K562 (cell line): ENCODE results near the gene PHOSPHO1. TPM values are rescaled to one million over a fixed set of nuclear protein-coding genes. Genes with fewer than 3 reads are reported as not detected.

ENCODE experiments used
- ATAC-seq: fragments of 200-7000 bp; cut with Tn5 transposase; 3 replicates; pipeline ENCODE4 v1.9.1; 2020; ENCODE audit warnings: moderate library complexity
- BruUV-seq: library from RNA; stranded (reverse); fragments of 400-500 nt; replicated peaks from 2 replicates; lab custom pipeline; 2021; lab: Mats Ljungman, UMichigan
- CTCF ChIA-PET: fragments of 300-600 bp; formaldehyde crosslinking; extraction: SDS; loops from one replicate; lab custom pipeline; 2021; ENCODE audit warnings: low intra/inter-chr PET ratio; lab: Yijun Ruan, JAX
- POLR2A ChIA-PET: fragments of 300-600, 350-650 bp; sonication (Branson Sonifier 250); formaldehyde crosslinking; extraction: SDS; loops from one replicate; lab custom pipeline; 2021; ENCODE audit warnings: antibody characterized with exemption, inconsistent platforms; lab: Yijun Ruan, JAX
- DNase-seq, 4 experiments: peaks; one replicate each; pipeline versions ENCODE4 v3.0.0 to v3.0.0-alpha.2; 2011 to 2018; ENCODE audit warnings: low spot score in 3 of 4, mixed read lengths in 3 of 4; ENCODE audit errors: extremely low read depth in 1 of 4
- FAIRE-seq: peaks from 2 replicates; lab custom pipeline; 2011; peaks lifted over from hg19 to GRCh38; lab: Jason Lieb, UNC
- H2AFZ ChIP-seq: 2 replicates; pipeline ENCODE4 v1.6.0; 2011; ENCODE audit warnings: low read depth, low read length, control low read depth, inconsistent platforms
- H3K27ac ChIP-seq: fragments of 200-600 bp; 3 replicates; pipeline ENCODE4 v1.8.0; 2011; ENCODE audit warnings: low read depth, mild to moderate bottlenecking, control low read depth, inconsistent platforms, low read length, moderate library complexity, mixed read lengths; ENCODE audit errors: extremely low read depth
- H3K27me3 ChIP-seq, 2 experiments: fragments of 300-600 bp in 1 of 2; 2 replicates in 1 of 2; 3 replicates in 1 of 2; pipeline versions ENCODE4 v1.6.0 to v1.8.0; 2011; ENCODE audit warnings: inconsistent platforms in 2 of 2, low read length in 2 of 2, mild to moderate bottlenecking in 1 of 2, mixed read lengths in 1 of 2, moderate library complexity in 1 of 2; ENCODE audit not compliant: control insufficient read depth in 2 of 2, insufficient read depth in 2 of 2
- H3K36me3 ChIP-seq: fragments of 300-600 bp; 3 replicates; pipeline ENCODE4 v1.8.0; 2011; ENCODE audit warnings: mild to moderate bottlenecking, low read length, inconsistent platforms; ENCODE audit not compliant: control insufficient read depth, insufficient read depth
- H3K4me1 ChIP-seq, 2 experiments: fragments of 200-600 bp in 1 of 2; replicated peaks in 1 of 2; 2 replicates in 1 of 2; 3 replicates in 1 of 2; pipeline versions ENCODE4 v1.5.1 to v1.8.0; 2011; ENCODE audit warnings: inconsistent platforms in 2 of 2, low read length in 2 of 2, mild to moderate bottlenecking in 1 of 2, mixed read lengths in 1 of 2, moderate library complexity in 1 of 2; ENCODE audit not compliant: control insufficient read depth in 2 of 2, insufficient read depth in 2 of 2
- H3K4me2 ChIP-seq: 2 replicates; pipeline ENCODE4 v1.6.1; 2011; ENCODE audit warnings: low read length, control low read depth, inconsistent platforms, mixed read lengths; ENCODE audit not compliant: insufficient read depth
- H3K4me3 ChIP-seq: fragments of 200-600 bp; sonication (generic), shearing (Covaris generic); 2 replicates; pipeline ENCODE4 v1.5.1; 2016; ENCODE audit warnings: control low read depth, inconsistent platforms
- H3K79me2 ChIP-seq: fragments of 200-600 bp; 3 replicates; pipeline ENCODE4 v1.8.0; 2011; ENCODE audit warnings: low read length, inconsistent platforms; ENCODE audit not compliant: control insufficient read depth, insufficient read depth
- H3K9ac ChIP-seq, 2 experiments: 2 replicates each; pipeline versions ENCODE4 v1.6.0 to v1.6.1; 2011; ENCODE audit warnings: low read depth in 2 of 2, low read length in 2 of 2, control low read depth in 1 of 2, inconsistent platforms in 1 of 2, mild to moderate bottlenecking in 1 of 2, mixed read lengths in 1 of 2; ENCODE audit not compliant: insufficient read depth in 1 of 2
- H3K9me1 ChIP-seq: one replicate; pipeline ENCODE4 v1.6.0; 2011; ENCODE audit warnings: inconsistent platforms, mild to moderate bottlenecking, low read length, moderate library complexity; ENCODE audit not compliant: control insufficient read depth, insufficient read depth
- H3K9me3 ChIP-seq: replicated peaks from 2 replicates; pipeline ENCODE4 v1.5.1; 2011; ENCODE audit warnings: low read depth, low read length, inconsistent platforms; ENCODE audit not compliant: control insufficient read depth, insufficient read depth
- H4K20me1 ChIP-seq: replicated peaks from 2 replicates; pipeline ENCODE4 v1.6.1; 2011; ENCODE audit warnings: low read length, inconsistent platforms, mixed read lengths; ENCODE audit not compliant: control insufficient read depth, insufficient read depth
- ARID4B ChIP-seq: sonication (generic); formaldehyde crosslinking; IDR thresholded peaks from 2 replicates; pipeline ENCODE4 v1.8.0; 2022; ENCODE audit warnings: mild to moderate bottlenecking, missing genetic modification reagents
- EGR1 ChIP-seq: fragments of 450-650 bp; conservative IDR thresholded peaks from 2 replicates; pipeline ENCODE4 v1.6.1; 2017; ENCODE audit warnings: mild to moderate bottlenecking
- HMGXB4 ChIP-seq: sonication (generic); formaldehyde crosslinking; IDR thresholded peaks from 2 replicates; pipeline ENCODE4 v1.8.1; 2023; ENCODE audit warnings: mild to moderate bottlenecking, missing genetic modification reagents
- HNRNPLL ChIP-seq: fragments of 200-400 bp; formaldehyde crosslinking; IDR thresholded peaks from 2 replicates; pipeline ENCODE4 v1.6.1; 2017; ENCODE audit warnings: low read length, low read depth, mild to moderate bottlenecking; ENCODE audit not compliant: poor library complexity, severe bottlenecking
- IRF1 ChIP-seq: sonication (generic); formaldehyde crosslinking; IDR thresholded peaks from 2 replicates; pipeline ENCODE4 v1.8.0; 2022; ENCODE audit warnings: missing genetic modification reagents, mild to moderate bottlenecking, borderline replicate concordance
- MXI1 ChIP-seq: IDR thresholded peaks from 2 replicates; pipeline ENCODE4 v1.6.1; 2011; ENCODE audit warnings: low read depth, mild to moderate bottlenecking, improper control_type of control experiment, low read length
- SNAPC5 ChIP-seq: fragments of 250-450 bp; sonication (Bioruptor Pico); IDR thresholded peaks from 2 replicates; pipeline ENCODE4 v1.8.0; 2021; ENCODE audit warnings: moderate library complexity, mild to moderate bottlenecking, inconsistent platforms
- TFAP4 ChIP-seq: sonication (generic); formaldehyde crosslinking; IDR thresholded peaks from 2 replicates; pipeline ENCODE4 v1.8.0; 2022; ENCODE audit warnings: missing genetic modification reagents, mild to moderate bottlenecking, moderate library complexity, borderline replicate concordance
- ZNF24 ChIP-seq: fragments of 450-650 bp; IDR thresholded peaks from 2 replicates; pipeline ENCODE4 v1.6.1; 2016
- ZNF76 ChIP-seq: fragments of 250-450 bp; sonication (Bioruptor Pico); IDR thresholded peaks from 2 replicates; pipeline ENCODE4 v1.4.0; 2020; ENCODE audit warnings: mild to moderate bottlenecking, moderate library complexity, borderline replicate concordance
- ZNF830 ChIP-seq: fragments of 250-450 bp; sonication (Bioruptor Pico); IDR thresholded peaks from 2 replicates; pipeline ENCODE4 v1.5.0; 2021; ENCODE audit warnings: mild to moderate bottlenecking
- WGBS: fragments of 100-300 bp; shearing (Covaris generic); methylation state at CpG from one replicate; pipeline ENCODE4 v1.1.6; 2016; ENCODE audit warnings: low coverage, mixed read lengths; ENCODE audit not compliant: insufficient coverage; ENCODE audit errors: missing lambda C conversion rate; 5-methylcytosine and 5-hydroxymethylcytosine counted together
- in situ Hi-C: fragments of 300-500 bp; cut with MboI; formaldehyde crosslinking; loops from 4 replicates; pipeline ENCODE4 v1.15.0; 2018; ENCODE audit warnings: inconsistent platforms, mixed read lengths
- intact Hi-C: fragments of 100-400 bp; cut with micrococcal nuclease; formaldehyde crosslinking; loops from 2 replicates; pipeline ENCODE4 v1.14.2; 2022
- polyA plus RNA-seq, 8 experiments: library from polyadenylated mRNA; depleted of rRNA in 4 of 8; stranded (reverse) in 5 of 8; unstranded in 3 of 8; fragments of >200 nt; fragmentation: Nextera tagmentation in 2 of 8; fragmentation: Illumina TruSeq in 1 of 8; extraction: Ambion mirVana in 2 of 8; extraction: Trizol in 1 of 8; gene quantifications; 2 replicates each; pipeline versions ENCODE4 v1.2.1 to v1.2.3, GENCODE V29; 2011 to 2014; ENCODE audit warnings: inconsistent platforms in 1 of 8, missing spikeins in 1 of 8
- total RNA-seq, 7 experiments: library from RNA; depleted of rRNA in 6 of 7; stranded (reverse); fragments of >200 nt in 6 of 7; fragmentation: Illumina TruSeq in 2 of 7; extraction: Trizol in 2 of 7; gene quantifications; 2 replicates each; pipeline versions ENCODE4 v1.2.1 to v1.2.3, GENCODE V29; 2011 to 2021; ENCODE audit warnings: low replicate concordance in 1 of 7

Gene PHOSPHO1
- total and polyA plus RNA-seq, 9 of the 15 experiments (the other 6 are each of a cell fraction or from before 2014, with no cell fraction given), result 0.06 to 0.07 TPM; not detected in 7

- H3K9ac ChIP-seq, result peak overlapping the region in 1 of 2 experiments; percentile 22; a peak in 1 of 4 replicates
- no peak overlapping the region for H3K4me2 ChIP-seq
- ATAC-seq (no peak), FAIRE-seq (no peak), DNase-seq (no peak)
- no peak overlapping the region for H3K4me3 ChIP-seq
- peaks cover 40 to 92% of the 10 kb centered on the region in 2 experiments for H3K27me3 ChIP-seq
- no peaks in the 10 kb centered on the region for H3K79me2 ChIP-seq
- TF ChIP-seq ARID4B (CRISPR knock-in tag), result no peak
- TF ChIP-seq ZNF76 (CRISPR knock-in tag), result no peak
- no peak for TF ChIP-seq MXI1
- TF ChIP-seq TFAP4, result no peak
- TF ChIP-seq IRF1, result no peak
- TF ChIP-seq EGR1, result no peak
- TF ChIP-seq HMGXB4 (CRISPR knock-in tag), result no peak
- TF ChIP-seq ZNF24, result no peak
- TF ChIP-seq HNRNPLL, result no peak
- no peak for TF ChIP-seq SNAPC5
- no peak for TF ChIP-seq ZNF830 (CRISPR knock-in tag)
- H3K9me3 ChIP-seq, result no peaks in the 10 kb centered on the region
- H2AFZ ChIP-seq, result no peak overlapping the region
- no TSS peak for BruUV-seq
- WGBS, result 5% methylated on average over 8 of the region's 10 CpGs
- H3K4me1 ChIP-seq, result peaks cover 0 to 4% of the 10 kb centered on the region in 2 experiments; a peak in 3 of 5 replicates
- in situ Hi-C loops, result no loop called here
- ChIA-PET CTCF (no interaction called here), POLR2A (interaction anchor here (1.0 to 1.2 kb wide), 2 partner anchors 15 to 17 kb away, joined by 3 to 4 read pairs; no protein-coding TSS in a partner anchor)
- H4K20me1 ChIP-seq, result no peaks in the 10 kb centered on the region
- H3K27ac ChIP-seq, result no peak overlapping the region; the same call in 2 of the 3 replicates
- no peaks in the 10 kb centered on the region for H3K36me3 ChIP-seq
- no peaks in the 10 kb centered on the region for H3K9me1 ChIP-seq
- intact Hi-C loops, result no loop called here
Observed at GRCh38 chr17:49209061-49209571, 21.5 kb downstream of the PHOSPHO1 start.
